NB4 (cell line): ENCODE results near the gene EML2.

Source experiments
- DNase-seq: peaks from one replicate; pipeline ENCODE4 v3.0.0; 2010; ENCODE audit warnings: low read depth
- H3K4me3 ChIP-seq: one replicate; pipeline ENCODE4 v1.5.1; 2011; ENCODE audit warnings: mild to moderate bottlenecking, low read depth, low read length, moderate library complexity
- MAX ChIP-seq: IDR thresholded peaks from 2 replicates; pipeline ENCODE4 v1.6.1; 2011; ENCODE audit warnings: low read depth, low read length
- MYC ChIP-seq: IDR thresholded peaks from 2 replicates; pipeline ENCODE4 v1.6.1; 2011; ENCODE audit warnings: low read depth, low read length
- POLR2A ChIP-seq: IDR thresholded peaks from 2 replicates; pipeline ENCODE4 v1.6.1; 2011; ENCODE audit warnings: mild to moderate bottlenecking; ENCODE audit not compliant: insufficient read length; ENCODE audit errors: extremely low read depth
- TF ChIP-seq, protein P1 (sequence below): IDR thresholded peaks from one replicate; pipeline ENCODE4 v1.5.1; 2012; ENCODE audit warnings: low read depth, low read length

Gene EML2

DNA sequence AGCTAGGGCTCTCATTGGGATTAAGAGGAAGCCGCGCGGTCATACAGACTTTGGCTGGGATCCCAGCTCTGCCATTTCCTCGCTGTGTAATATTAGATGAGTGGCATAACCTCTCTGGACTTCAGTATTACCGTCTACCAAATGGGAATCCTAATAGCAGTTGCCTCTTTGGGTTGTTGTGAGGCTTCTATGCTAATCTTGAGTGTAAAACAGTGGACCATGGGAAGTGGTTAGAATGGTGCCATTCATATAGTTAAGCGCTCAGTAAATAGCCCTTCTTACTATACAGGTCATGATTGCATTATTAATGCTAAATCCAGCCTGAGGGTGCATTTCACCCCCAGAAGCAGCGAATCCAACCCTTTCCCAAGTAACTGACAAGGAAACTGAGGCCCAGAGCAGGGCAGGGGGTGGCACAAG is 54.0 kb downstream of the EML2 start:
- DNase-seq = no peak
- H3K4me3 ChIP-seq = peak overlapping the region; percentile 51
- TF ChIP-seq, protein P1, sequence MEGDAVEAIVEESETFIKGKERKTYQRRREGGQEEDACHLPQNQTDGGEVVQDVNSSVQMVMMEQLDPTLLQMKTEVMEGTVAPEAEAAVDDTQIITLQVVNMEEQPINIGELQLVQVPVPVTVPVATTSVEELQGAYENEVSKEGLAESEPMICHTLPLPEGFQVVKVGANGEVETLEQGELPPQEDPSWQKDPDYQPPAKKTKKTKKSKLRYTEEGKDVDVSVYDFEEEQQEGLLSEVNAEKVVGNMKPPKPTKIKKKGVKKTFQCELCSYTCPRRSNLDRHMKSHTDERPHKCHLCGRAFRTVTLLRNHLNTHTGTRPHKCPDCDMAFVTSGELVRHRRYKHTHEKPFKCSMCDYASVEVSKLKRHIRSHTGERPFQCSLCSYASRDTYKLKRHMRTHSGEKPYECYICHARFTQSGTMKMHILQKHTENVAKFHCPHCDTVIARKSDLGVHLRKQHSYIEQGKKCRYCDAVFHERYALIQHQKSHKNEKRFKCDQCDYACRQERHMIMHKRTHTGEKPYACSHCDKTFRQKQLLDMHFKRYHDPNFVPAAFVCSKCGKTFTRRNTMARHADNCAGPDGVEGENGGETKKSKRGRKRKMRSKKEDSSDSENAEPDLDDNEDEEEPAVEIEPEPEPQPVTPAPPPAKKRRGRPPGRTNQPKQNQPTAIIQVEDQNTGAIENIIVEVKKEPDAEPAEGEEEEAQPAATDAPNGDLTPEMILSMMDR = no peak
- TF ChIP-seq POLR2A = no peak
- TF ChIP-seq MAX = no peak
- TF ChIP-seq MYC = no peak

DNA sequence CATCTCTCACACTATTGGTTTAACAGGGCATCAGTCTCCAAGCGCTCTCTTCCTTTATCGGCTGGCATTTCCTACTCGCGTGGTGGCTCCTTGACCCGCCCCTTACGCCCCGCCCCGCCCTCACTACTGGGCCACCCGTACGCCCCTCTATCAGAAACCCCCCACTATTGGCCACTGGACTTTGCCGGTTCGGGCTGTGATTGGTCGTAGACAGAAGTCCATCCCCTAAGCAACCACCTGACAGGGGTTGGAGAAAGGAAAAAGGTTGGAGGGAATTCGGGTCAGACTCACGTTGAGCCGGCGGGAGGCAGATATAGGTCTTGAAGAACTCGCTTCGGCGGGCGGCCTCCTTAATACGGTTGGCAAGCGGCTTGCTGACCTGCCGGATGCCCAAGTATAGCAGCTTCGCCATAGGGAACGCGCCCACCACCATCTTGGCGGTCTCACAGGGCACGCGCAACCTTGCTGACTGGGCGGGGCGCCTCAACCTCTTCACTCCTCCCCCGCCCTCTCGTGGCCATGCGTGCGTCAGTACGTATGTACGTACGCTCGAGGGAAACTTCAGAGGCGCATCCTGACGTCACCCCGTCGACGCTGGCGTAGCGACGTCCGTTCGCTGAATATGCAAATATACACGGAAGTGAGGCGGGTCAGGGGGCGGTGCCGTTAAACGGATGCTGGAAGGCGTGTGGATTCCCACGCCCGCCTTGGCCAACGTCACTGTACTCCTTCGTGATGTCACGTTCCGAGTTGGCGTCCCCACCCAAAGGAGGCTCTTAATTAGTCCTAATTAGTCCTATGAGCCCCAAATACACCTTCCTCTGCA is 54.7 kb downstream of the EML2 start, which contains the start of gene OPA3:
Gene OPA3, minus strand, starts transcription at position 471 of the 826 bp plus-strand sequence. Its CDS starts 38 bp downstream, at position 433.
- H3K4me3 ChIP-seq = peak within 1 kb of the TSS; percentile 86
- TF ChIP-seq MYC (no peak; the same call in 1 of the 2 replicates), MAX (no peak; the same call in 1 of the 2 replicates), POLR2A (peak; percentile 15)
- TF ChIP-seq, protein P1 = no peak
- peak; percentile 98 for DNase-seq

- H3K4me3 ChIP-seq = no peak overlapping the region
- DNase-seq = no peak
- TF ChIP-seq POLR2A = no peak
- TF ChIP-seq, protein P1 = no peak
Observed at GRCh38 chr19:45581576-45581975, 57.6 kb downstream of the EML2 start.

- no peak overlapping the region for H3K4me3 ChIP-seq
- no peak for TF ChIP-seq MYC
- TF ChIP-seq POLR2A = no peak
- TF ChIP-seq MAX = no peak
- DNase-seq = no peak
Observed at GRCh38 chr19:45578861-45579260, 60.3 kb downstream of the EML2 start.

DNA sequence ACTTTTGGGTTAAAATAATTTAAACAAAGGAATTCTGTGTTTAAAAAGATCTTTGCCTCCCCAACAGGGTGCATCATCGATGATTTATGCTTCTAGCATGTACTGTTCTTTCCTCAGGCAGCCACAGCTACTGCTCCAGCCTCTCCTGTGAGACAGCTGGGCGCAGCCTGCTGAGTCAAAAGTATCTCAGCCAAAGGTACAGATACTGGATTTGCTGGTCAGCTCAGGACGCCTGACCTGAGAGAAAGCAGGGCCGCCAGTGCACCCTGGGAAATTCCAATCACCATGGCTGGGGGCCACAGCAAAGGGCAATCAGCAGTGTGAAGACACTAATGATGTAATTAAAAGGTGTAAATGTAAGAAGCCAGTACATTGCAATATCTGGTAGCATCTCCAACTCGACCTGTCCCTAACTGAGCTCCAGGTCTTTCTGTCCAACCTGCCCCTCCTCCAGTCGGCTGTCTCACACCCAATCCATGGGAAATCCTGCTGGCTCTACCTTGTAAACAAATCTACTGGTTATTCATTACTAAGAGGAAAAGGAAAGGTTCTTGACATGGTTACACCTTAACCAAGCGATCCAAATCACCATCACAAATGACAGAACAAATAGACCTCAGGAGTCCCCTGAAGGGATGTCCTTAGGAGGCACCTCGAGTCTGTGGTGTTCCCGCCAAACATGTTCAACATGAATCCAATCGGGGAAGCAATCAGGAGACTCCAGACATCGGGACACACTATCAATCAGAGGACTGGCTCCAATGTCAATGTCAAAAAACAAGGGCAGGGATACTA is 61.9 kb downstream of the EML2 start:
- TF ChIP-seq MYC = no peak
- TF ChIP-seq POLR2A = no peak
- TF ChIP-seq, protein P1 = no peak
- no peak for TF ChIP-seq MAX

DNA sequence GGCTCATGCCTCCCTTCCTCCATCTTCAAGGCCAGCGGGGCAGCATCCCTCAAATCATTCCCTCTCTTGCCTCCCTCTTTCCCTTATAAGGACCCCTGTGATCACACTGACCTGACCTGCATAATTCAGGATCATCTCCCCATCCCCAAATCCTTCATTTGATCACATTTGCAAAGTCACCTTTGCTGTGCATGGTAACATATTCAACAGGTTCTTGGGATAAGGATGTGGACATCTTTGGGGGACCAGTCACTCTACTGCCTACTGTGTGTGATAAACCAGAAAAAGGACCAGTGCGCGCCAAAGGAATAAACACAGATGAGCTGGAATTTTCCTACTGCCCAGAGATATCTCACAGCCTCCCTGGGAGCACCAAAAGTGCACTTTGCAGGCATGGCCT is 62.5 kb downstream of the EML2 start:
- DNase-seq = no peak
- no peak overlapping the region for H3K4me3 ChIP-seq
- TF ChIP-seq MYC = no peak
- TF ChIP-seq, protein P1 = no peak
- TF ChIP-seq MAX = no peak
- no peak for TF ChIP-seq POLR2A

More for the DNA sequence above, 61.9 kb downstream of the EML2 start:
- no peak overlapping the region for H3K4me3 ChIP-seq
- DNase-seq = no peak
